GM18861 (cell line): Measurements from ENCODE around the gene ZAP70.

ENCODE experiments used
- ATAC-seq: cut with Tn5 transposase; IDR thresholded peaks from one replicate; pipeline ENCODE4 v1.9.1; 2021; ENCODE audit not compliant: unreplicated experiment

The ZAP70 gene

GRCh38 chr2:97715951-97716694 lies 2.7 kb downstream of the ZAP70 start:
- no peak for ATAC-seq

GRCh38 chr2:97716695-97717612 lies 3.6 kb downstream of the ZAP70 start:
- no peak for ATAC-seq

- ATAC-seq, result no peak
Observed at GRCh38 chr2:97717613-97717995, 4.2 kb downstream of the ZAP70 start.

GRCh38 chr2:97718051-97718882 lies 4.9 kb downstream of the ZAP70 start:
- ATAC-seq, result no peak

GRCh38 chr2:97718942-97719341 lies 5.6 kb downstream of the ZAP70 start:
- ATAC-seq, result no peak

- no peak for ATAC-seq
Observed at GRCh38 chr2:97719362-97720155, 6.2 kb downstream of the ZAP70 start.

GRCh38 chr2:97720746-97721145 lies 7.4 kb downstream of the ZAP70 start:
- no peak for ATAC-seq

- ATAC-seq, result no peak
Observed at GRCh38 chr2:97722227-97722626, 8.9 kb downstream of the ZAP70 start.

- no peak for ATAC-seq
Observed at GRCh38 chr2:97723156-97724072, 10.0 kb downstream of the ZAP70 start.

- no peak for ATAC-seq
Observed at GRCh38 chr2:97724073-97724410, 10.7 kb downstream of the ZAP70 start.

GRCh38 chr2:97724501-97724900 lies 11.1 kb downstream of the ZAP70 start:
- ATAC-seq, result no peak

- ATAC-seq, result no peak
Observed at GRCh38 chr2:97724946-97725688, 11.7 kb downstream of the ZAP70 start.

GRCh38 chr2:97726261-97727064 lies 13.1 kb downstream of the ZAP70 start:
- no peak for ATAC-seq

GRCh38 chr2:97727296-97727695 lies 13.9 kb downstream of the ZAP70 start:
- no peak for ATAC-seq

GRCh38 chr2:97728091-97728731 lies 14.8 kb downstream of the ZAP70 start:
- ATAC-seq, result no peak

- no peak for ATAC-seq
Observed at GRCh38 chr2:97730245-97730644, 16.9 kb downstream of the ZAP70 start.

GRCh38 chr2:97731274-97732020 lies 18.1 kb downstream of the ZAP70 start:
- ATAC-seq, result no peak
